SKM-1 treated with dmso at 0.1 percent for 144 hours (cell line): ENCODE data around the gene COPS4.
"Not testable (repeated sequence)": the region's sequence is repeated elsewhere in the genome, so short reads cannot be mapped to it uniquely, and the experiment has no call there.

Experiments used
- DNase-seq: peaks from one replicate; lab custom pipeline; 2025; ENCODE audit not compliant: unreplicated experiment; lab: John Stamatoyannopoulos, UW

The COPS4 gene

DNA sequence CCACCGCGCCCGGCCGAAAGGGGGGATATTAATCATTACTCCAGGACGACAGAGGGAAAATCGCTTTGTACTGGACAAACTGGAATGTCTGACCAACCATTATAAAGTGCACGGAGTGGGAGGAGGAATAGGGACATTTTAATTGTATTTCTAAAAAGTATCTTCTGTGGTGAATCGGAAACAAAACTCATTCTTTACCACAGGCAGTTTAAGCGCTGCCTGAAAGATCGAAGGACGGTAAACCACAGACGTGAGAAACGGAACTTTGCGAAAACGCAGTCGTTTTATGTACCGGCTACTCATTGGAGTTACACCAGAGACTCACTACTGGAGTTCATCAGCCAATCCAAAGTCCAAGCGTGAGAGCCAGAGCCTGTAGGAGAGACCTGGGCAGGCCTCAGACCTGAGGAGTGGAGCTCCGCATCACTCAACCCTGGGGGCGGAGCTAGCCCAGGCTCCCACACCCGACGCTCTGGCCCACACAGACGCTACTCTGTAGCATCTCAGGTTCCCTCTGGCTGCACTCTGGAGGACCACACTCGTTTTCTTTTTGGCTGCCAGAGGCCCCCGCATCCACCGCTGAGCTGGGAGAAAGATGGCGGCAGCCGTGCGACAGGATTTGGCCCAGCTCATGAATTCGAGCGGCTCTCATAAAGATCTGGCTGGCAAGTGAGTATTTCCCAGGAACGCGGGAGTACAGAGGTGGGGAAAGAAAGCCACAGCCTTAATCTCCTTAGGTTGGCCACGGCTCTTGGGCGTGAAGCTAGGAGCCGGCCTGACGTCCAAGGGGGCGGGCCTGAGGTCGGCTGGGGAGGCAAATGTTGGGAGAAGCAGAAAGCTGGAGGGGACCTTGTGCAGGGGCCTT is at the start of gene COPS4:
TSS of gene COPS4 (plus strand) at position 554 of the 865 bp plus-strand sequence. CDS start at position 596, 42 bp downstream.
- peak; percentile 99 for DNase-seq

DNA sequence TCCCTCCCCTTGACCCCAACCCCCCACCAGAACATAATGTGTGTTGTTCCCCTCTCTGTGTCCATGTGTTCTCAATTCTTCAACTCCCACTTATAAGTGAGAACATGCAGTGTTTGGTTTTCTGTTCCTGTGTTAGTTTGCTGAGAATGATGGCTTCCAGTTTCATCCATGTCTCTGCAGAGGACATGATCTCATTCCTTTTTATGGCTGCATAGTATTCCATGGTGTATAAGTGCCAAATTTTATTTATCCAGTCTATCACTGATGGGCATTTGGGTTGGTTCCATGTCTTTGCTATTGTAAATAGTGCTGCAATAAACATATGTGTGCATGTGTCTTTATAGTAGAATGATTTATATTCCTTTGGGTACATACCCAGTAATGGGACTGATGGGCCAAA is 47.5 kb upstream of the COPS4 start:
- DNase-seq, result not testable (repeated sequence)

DNA sequence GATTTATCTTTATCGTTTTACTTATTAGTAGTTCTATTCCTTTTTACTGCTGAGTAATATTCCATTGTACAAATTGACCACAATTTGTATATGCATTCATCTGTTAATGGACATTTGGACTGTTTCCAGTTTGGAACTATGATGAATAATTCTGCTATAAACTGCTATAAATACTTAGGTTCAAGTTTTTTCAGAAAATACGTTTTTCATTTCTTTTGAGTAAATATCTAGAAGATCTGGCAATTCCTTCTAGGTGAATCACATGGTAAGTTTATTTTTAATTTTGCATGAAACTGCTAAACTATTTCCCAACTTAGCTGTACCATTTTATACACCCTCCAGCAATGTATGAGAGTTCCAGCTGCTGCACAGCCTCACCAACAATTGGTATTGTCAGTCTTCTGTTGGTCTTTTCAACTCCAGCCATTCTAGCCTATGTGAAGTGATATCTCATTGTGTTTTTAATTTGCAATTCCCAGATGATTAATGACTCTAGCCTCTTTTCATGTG is 46.6 kb upstream of the COPS4 start:
- no peak for DNase-seq

DNA sequence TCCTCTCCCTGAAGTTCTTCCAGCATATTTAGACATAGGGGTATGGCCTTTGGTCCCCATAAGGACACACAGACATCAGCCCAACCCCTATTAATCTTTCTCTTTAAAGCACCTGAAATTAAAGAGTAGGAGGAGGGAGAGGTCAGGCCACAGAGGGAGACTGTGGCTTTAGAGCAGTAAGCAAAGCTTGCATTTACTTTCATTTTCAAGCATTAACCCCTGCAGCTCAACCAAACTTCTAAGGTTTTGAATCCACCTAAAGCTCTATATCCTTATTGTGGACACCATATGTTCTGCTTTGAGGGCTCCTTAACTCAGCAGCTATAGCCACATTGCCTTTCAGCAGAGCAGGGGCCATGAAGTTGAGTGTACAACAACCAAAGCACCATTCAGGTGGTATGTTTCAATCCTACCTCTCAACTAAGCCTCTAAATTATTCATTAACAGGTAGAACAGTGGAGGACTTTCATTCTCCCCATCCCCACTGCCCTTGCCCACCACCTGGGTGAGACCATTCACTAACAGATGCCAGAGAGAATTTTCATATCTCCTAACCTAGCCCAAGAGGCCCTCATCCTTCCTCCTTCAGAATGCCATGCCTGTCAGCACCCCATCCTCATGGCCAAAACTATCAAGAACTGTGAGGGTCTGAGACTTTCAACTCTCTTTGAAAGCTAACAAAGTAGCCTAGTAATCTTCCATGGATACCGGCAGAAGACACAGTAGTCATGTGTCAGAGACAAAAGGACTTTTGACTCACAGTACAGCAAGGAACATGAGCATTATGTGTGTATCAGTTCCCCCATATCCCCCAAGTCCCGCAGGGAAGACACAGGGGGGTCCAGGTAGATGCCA is 45.2 kb upstream of the COPS4 start:
- DNase-seq, result no peak

DNA sequence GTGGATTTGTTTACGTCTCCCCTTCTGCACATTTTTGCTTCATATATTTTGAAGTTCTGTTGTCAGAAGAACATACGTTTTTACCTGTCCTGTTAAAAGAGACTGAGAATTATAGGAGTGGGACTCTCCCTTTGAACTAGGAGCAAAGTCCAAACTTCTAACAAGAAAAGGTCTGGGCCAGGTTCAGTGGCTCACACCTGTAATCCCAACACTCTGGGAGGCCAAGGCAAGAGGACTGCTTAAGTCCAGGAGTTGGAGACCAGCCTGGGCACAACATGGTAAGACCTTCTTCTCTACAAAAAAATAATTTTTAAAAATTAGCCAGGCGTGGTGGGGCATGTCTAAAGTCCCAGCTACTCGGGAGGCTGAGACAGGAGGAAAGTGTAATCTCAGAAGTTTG is 40.1 kb upstream of the COPS4 start:
- no peak for DNase-seq

DNA sequence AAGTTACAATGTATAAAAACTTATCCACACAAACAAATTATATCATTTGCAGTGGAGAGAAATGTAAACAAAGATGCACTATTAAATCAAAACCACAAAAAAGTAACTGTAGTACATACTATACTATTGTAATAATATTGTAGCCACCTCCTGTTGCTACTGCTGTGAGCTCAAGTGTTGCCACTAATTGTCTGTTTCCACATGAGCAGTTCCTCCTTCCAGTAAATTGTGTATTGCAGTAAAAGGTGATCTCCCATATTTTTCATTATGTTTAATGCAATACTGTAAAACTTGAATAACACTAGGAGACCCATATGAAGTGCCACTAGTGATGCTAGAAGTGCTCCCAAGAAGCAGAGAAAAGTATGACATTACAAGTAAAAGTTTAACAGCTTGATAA is 36.1 kb upstream of the COPS4 start:
- DNase-seq, result no peak

DNA sequence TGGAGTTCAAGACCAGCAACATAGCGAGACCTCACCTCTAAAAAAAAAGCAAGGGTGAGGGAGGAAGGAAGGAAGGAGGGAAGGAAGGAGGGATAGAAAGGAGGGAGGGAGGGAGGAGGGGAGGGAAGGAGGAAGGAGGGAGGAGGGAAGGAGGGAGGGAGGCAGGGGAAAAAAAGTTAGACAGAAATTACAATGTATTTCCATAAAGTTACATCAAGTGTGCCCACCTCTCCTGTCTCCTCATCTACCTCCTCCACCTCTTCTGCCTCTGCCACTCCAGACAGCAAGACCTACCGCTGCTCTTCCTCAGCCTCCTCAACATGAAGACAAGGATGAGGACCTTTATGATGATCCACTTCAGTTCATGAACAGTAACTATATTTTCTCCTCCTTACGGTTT is 32.7 kb upstream of the COPS4 start:
- no peak for DNase-seq

DNA sequence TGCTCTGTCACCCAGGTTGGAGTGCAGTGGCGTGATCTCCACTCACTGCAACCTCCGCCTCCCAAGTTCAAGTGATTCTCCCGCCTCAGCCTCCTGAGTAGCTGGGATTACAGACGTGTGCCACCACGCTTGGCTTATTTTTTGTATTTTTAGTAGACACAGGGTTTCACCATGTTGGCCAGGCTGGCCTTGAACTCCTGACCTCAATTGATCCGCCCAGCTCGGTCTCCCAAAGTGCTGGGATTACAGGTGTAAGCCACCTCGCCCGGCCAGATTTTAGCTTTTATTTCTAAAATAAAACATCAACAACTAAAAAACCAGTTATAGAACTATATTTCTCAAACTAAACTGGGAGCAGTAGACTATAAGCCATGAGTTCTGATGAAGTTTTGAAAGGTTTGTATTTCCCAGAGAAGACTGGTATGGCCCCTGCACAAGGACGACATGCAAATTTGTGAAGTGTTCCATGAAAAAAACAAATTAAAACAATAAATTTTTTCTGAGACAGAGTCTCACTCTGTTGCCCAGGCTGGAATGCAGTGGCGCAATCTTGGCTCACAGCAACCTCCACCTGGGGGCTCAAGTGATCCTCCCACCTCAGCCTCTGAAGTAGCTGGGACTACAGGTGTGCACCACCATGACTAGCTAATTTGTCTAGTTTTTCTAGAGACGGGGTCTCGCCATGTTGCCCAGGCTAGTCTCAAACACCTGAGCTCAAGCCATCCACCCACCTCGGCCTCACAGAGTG is 31.8 kb upstream of the COPS4 start:
- DNase-seq, result not testable (repeated sequence)

DNA sequence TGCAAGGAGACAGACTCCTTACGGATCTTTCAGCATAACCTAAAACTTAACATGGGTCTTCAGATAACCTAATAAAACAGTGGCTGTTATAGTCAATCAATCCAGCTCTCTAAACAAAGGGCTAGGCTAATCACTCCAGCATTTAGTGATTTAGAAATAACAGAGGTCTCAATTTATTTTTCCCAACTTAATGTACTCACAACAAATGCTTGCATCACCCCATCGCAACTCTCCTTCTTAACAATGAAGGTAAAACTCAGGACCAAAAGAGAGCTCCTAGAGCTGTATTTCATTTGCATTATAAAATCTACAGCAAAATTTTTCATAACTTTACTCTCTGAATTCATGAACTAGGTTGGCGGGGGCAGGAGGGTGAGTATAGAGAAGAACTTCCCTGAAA is 25.5 kb upstream of the COPS4 start:
- no peak for DNase-seq

DNA sequence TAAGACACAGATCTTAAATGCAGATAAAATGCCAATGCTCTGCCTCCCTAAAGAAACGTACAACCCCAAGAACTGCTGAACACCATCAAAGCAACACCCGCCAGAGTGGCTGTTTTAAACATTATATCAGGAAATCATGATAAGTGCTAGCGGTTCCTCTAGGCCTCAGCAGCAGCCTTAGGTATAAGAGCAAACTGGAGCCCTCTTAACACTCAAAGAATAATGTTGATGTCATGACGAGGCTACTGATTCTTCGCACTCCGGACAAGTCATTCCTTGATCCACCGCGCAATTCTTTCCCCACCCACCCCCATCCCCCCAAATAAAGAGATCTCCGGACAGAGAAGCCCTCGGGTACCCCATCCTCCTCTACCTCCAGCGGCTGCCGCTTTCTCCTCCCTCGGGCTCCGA is 24.9 kb upstream of the COPS4 start:
- DNase-seq, result no peak

DNA sequence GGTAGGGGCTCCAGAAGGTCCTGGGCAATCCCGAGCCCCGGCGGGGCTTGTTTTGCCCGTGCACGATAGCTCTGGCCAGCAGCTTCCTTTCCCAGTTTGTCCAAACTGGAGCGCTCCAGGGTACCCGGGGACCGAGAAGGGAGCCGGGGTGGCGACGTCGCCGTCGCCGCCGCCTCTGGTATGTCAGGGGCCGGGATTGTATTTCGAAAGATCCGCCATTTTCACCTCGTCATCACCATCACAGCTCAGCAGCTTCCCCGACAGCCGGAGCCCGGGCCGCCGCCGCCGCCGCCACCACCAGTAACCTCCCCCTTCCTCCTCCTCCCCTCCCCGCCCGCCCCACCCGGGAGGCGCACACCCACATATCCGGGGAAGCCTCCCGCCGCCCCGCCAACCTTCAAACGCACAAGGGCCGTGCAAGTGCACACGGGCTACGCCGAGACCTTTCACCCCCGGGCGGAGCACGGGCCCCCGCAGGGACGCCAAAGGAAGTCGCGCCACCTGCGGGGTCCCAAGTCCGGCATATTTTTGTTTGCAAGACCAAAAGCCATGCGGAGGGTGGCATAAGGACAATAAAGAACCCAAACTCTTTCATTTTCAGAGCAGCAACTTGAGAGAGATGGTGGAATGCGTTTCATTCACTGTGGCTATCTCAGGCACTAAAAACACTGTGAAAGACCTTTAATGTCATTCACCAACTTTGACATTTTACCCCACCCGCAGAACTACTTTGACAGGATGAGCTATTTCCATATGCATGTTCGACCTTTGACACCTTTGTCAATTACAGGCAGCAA is 24.3 kb upstream of the COPS4 start, which contains the start of gene LIN54:
TSS of gene LIN54 (minus strand) at position 302 of the 797 bp plus-strand sequence. CDS start 25,979 bp downstream, outside the sequence.
- peak; percentile 82 for DNase-seq

DNA sequence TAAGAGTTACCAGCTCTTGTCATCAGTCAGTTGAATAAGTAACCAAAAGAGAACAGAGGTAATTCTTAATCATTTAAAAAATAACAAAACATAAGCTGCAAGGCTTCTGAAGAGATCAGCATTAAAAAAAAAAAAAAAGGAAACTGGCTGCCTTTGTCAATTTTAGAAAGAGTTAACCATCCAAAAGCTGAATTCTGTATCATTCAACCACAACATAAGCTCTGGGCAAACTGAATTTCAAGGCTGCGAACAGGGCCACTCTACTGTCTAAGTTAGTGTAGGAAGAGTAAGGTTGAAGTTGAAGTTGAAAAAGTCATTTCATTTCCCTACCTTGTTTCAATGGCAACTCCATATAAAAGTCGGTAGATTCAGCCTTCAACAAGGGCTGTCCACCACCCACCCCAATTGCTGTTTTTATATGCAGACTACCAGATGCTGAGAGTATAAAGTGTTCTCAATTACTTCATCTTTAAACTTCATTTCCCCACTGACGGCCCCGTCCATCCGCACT is 23.2 kb upstream of the COPS4 start:
- DNase-seq, result no peak

DNA sequence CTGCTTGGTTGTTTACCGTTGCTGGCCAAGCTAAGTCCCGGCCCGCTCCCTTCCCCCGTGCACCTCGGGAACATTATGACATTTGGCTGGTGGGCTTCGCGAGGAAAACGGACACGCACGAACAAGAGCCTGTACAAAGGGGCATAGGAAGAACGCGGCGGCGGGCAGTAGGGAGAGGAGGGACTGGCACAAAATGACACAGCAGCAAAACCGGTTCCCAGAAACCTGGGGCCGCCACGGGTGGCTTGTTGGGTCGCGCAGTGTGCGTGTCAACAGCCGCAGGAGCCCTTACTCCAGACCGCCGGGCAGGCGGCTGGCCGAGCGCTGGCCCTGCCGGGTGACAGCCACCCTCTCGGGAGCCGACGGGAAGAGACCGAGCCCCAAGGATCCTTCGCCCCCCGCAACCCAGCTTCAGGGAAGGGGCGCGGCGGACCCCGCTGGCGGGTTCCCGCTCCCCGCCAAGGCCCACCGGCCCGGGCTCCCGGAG is 22.7 kb upstream of the COPS4 start:
- no peak for DNase-seq

DNA sequence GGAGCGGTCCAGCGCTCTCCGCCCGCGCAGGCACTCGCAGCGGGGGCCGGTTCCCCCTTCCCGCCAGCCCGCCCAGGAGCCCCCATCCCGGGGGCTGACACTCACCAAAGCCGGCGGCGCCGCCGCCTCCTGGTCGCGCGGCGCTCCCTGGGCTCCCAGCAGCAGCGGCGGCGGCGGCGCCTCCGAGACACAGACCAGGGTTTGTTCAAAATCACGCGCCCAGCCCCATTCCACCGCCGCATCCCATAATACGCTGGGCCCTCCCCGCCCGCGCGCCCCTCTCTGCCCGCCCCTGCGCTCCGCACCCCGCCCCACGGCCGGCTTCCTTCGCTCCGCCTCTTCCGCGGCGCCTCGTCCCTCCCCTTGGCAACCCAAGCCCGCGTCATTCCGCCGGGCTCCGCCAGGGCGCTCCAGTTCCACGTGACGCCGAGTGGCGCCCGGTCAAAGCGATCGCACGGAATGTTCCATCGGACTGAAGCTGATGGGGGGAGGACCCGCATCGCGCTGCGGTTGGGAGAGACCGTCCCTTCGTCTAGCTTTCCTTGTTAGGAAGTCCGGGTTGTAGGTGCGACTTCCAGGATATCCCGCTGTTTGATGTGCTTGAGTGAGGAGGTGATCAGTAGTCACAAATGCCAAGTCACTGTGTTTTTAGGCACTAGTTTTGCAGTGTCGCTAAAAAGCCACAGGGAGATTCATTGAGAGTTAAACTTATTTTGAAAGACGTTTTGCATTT is 22.1 kb upstream of the COPS4 start:
- DNase-seq, result peak; percentile 93

DNA sequence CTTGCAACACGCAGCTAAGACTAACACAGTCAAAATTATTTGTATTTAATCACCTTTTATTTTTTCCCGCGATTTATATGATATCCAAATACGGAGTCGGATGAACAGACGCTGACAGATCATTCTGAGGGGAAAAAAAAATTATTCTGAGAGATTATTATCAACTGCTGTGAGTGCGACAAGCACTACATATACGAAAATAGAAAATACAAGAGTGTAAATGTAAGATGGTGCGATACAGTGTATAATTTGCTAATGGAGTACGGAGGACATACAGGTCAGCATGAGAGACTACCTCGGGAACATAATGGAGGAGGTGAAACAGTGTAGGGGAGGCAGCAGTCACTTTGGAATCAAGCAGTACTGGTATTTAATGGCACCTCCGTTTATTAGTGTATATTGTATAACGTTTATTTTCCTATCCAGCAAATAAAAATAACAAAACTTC is 21.5 kb upstream of the COPS4 start:
- DNase-seq, result no peak

DNA sequence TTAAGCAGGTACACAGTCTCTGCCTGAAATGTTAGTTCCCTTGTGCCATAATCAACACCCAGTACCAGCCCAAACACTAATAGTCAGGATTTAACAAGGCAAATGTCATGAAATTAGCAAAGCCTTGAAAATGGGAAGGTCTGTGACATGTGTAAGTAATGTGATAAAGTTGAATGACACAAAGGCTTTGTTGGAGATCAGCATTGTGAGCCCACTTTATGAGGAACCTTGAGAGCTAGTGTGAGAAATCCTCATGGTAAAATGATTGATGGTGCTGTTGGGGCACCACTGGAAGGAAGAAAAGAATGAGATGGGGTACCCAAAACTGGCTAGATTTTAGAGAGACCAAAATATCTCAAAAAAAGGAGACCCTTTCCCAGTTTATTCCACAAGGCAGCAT is 21.1 kb upstream of the COPS4 start:
- DNase-seq, result no peak

DNA sequence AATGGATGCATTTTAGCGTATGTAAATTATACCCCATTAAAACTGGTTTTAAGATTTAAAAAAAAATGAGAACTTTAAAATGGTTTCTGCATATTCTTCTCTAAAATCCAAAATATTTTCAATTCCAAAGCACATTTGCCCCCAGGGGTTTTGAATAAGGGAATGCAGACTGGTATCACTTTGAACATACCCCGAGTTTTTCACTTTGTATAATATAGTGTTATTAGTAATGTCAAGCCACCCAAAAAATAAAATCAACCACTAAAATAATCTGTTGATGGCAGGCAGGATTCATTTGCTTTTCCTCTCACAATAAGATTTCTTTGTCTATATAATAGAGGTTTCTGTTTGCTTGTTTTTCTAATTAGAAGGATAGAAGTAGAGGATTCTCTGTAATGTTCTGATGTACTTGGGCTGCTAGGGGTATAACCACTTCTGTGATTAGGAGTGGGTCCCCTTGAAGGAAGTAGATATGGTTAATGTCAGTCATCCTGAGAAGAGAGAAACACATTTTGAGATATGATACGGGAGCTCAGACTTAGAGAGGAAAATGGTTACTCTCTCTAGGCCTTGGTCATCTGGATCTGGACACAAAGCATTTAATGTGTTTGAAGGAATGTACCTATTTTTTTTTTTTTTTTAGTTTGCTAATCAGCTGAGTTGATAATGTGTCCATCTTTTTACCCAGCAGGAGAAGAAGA is 15.0 kb upstream of the COPS4 start:
- DNase-seq, result no peak

DNA sequence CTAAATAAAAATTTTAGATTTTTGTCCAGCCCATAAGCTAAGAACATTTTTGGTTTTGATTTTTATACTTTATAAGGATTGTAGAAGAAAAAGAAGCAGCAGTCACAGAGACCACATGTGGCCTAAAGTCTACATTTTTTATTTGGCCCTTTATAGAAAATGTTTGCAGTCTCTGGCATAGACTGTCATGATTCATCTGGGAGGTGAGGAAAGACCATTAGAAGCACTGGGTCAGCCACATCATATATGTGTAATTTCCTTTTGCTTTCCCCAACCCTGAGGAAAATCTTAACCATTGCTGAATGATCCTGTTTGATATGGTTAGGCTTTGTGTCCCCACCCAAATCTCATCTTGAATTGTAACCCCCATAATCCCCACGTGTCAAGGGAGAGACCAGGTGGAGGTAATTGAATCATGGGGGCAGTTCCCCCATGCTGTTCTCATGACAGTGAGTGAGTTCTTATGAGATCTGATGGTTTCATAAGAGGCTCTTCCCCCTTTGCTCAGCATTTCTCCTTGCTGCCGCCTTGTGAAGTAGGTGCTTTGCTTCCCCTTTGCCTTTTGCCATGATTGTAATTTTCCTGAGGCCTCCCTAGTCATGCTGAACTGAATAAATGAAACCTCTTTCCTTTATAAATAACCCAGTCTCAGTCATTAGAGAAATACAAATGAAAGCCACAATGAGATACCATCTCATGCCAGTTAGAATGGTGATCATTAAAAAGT is 12.1 kb upstream of the COPS4 start:
- DNase-seq, result peak; percentile 48
